ENCODE data around the gene ACSM4. TPM values are rescaled to one million over a fixed set of nuclear protein-coding genes. Genes with fewer than 3 reads are reported as not detected.

ACSM4 gene
- total and polyA plus RNA-seq, 2 of the 8 experiments (the other 6 are each of a cell fraction or from before 2014, with no cell fraction given): not detected

DNA sequence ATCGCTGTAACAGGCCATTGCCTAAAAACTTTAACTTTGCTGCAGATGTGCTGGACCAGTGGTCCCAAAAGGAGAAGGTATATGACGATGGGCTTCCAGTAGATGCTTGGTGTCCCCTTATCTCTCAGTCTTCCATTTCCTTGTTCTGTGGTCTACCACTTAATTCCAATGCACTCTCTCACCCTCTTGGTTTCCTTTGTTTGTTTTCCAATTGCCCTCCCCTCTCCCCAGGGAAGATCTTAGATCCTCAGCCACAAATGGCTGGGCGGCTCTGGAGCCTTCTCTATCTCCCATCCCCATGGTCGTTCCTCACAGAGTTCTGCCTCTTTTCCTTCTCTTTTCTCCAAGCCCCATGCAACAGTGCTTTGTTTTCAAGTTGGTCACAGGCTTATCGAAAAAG lies 584 bp downstream of the ACSM4 start:
- no peak overlapping the region for H3K4ac ChIP-seq (replicated peaks; ENCODE audit: insufficient read length, low read depth, low read length)
- no peak overlapping the region for H3K4me2 ChIP-seq (ENCODE audit: insufficient read depth in 1 of 2, low read depth in 2 of 2, low read length in 2 of 2)
- H3K9ac ChIP-seq (replicated peaks in 1 of 4; ENCODE audit: extremely low read depth in 1 of 4, low read depth in 3 of 4, low read length in 3 of 4): no peak overlapping the region
- H2BK5ac ChIP-seq (ENCODE audit: low read depth, low read length): no peak overlapping the region
- H3K14ac ChIP-seq (ENCODE audit: insufficient read length): no peak overlapping the region
- H3K9me3 ChIP-seq (ENCODE audit: insufficient read depth in 2 of 2, low read depth in 1 of 2, low read length in 1 of 2): no peaks in the 10 kb centered on the region
- H3K79me1 ChIP-seq (ENCODE audit: low read depth, low read length): no peaks in the 10 kb centered on the region
- DNase-seq (ENCODE audit: low read depth in 1 of 2, low spot score in 2 of 2) (no peak), FAIRE-seq (no peak)
- 86% methylated on average over 5 of the region's 5 CpGs; no CpG with 5 or more reads in 1 of the 2 experiments for WGBS, 2 experiments (ENCODE audit: extremely low coverage in 1 of 2, insufficient coverage in 1 of 2, insufficient read length in 1 of 2, insufficient replicate concordance in 2 of 2, low coverage in 1 of 2, low lambda C conversion rate in 2 of 2, missing lambda C conversion rate in 1 of 2)
- no peaks in the 10 kb centered on the region for H4K20me1 ChIP-seq (replicated peaks in 1 of 2; ENCODE audit: control insufficient read depth in 1 of 2, insufficient read depth in 2 of 2, low read length in 2 of 2)
- H2BK15ac ChIP-seq (ENCODE audit: low read length): no peak overlapping the region
- ChIA-PET POLR2A (ENCODE audit: partially characterized antibody) (no interaction called here), CTCF (ENCODE audit: partially characterized antibody) (no interaction called here)
- peaks cover 0 to 7% (median 2%) of the 10 kb centered on the region in 4 experiments; a peak in 2 of 7 replicates for H3K4me1 ChIP-seq (replicated peaks in 1 of 4; ENCODE audit: control insufficient read depth in 3 of 4, insufficient read depth in 4 of 4, low read length in 3 of 4)
- H4K5ac ChIP-seq (ENCODE audit: insufficient read length, low read depth, low read length): no peak overlapping the region
- no peak overlapping the region for H2AK5ac ChIP-seq (ENCODE audit: low read depth, low read length)
- H3K18ac ChIP-seq (ENCODE audit: extremely low read depth, low read length): no peak overlapping the region
- 0 out of 2 replicates have a peak overlapping the region, but pooled peaks have one; percentile 10 for H2AFZ ChIP-seq (ENCODE audit: low read length)
- no peak overlapping the region for H2BK120ac ChIP-seq (replicated peaks; ENCODE audit: low read depth, low read length)
- no peak overlapping the region for H2BK20ac ChIP-seq (ENCODE audit: low read length)
- no peaks in the 10 kb centered on the region for H3K27me3 ChIP-seq (replicated peaks in 1 of 4; ENCODE audit: control insufficient read depth in 3 of 4, extremely low read depth in 1 of 4, insufficient read depth in 3 of 4, low read length in 3 of 4)
- no peak overlapping the region for H2BK12ac ChIP-seq (ENCODE audit: low read depth, low read length)
- no peak overlapping the region for H3K27ac ChIP-seq (ENCODE audit: low read depth, low read length)
- H4K8ac ChIP-seq (ENCODE audit: extremely low read depth, insufficient read depth, low read length): no peak overlapping the region
- no peak overlapping the region for H4K91ac ChIP-seq (replicated peaks; ENCODE audit: insufficient read length, low read length)
- no peaks in the 10 kb centered on the region for H3K36me3 ChIP-seq (ENCODE audit: control insufficient read depth in 2 of 4, insufficient read depth in 4 of 4, low read length in 3 of 4)
- no peak overlapping the region for H3K56ac ChIP-seq (replicated peaks; ENCODE audit: insufficient read length, low read depth, low read length)
- no peaks in the 10 kb centered on the region for H3K23me2 ChIP-seq (ENCODE audit: low read depth, low read length)
- no peaks in the 10 kb centered on the region for H3K79me2 ChIP-seq (ENCODE audit: control insufficient read depth in 1 of 2, insufficient read depth in 2 of 2, low read length in 2 of 2)
- no peak overlapping the region for H3K23ac ChIP-seq (ENCODE audit: insufficient read length)
- no peak overlapping the region for H3K4me3 ChIP-seq (ENCODE audit: extremely low read depth in 1 of 4, insufficient read depth in 2 of 4, low read depth in 3 of 4, low read length in 4 of 4)
- no peak for TF ChIP-seq CBX5 (IDR thresholded peaks at IDR 0.05; ENCODE audit: low read depth, low read length)
- TF ChIP-seq POLR2A (IDR thresholded peaks at IDR 0.05; ENCODE audit: control extremely low read depth in 1 of 2, low read depth in 2 of 2, low read length in 2 of 2): no peak
- TF ChIP-seq HDAC6 (IDR thresholded peaks at IDR 0.05; ENCODE audit: low read depth, low read length): no peak
- TF ChIP-seq CTBP2 (IDR thresholded peaks at IDR 0.05; ENCODE audit: borderline replicate concordance, insufficient read depth, insufficient read length, low read length): no peak
- TF ChIP-seq CEBPB (IDR thresholded peaks at IDR 0.05; ENCODE audit: low read depth, low read length): no peak
- TF ChIP-seq MAX (IDR thresholded peaks at IDR 0.05): no peak
- TF ChIP-seq RAD21 (IDR thresholded peaks at IDR 0.05 in 1 of 2, conservative IDR thresholded peaks at IDR 0.05 in 1 of 2; ENCODE audit: low read depth in 2 of 2, low read length in 2 of 2): no peak
- TF ChIP-seq, protein P1, sequence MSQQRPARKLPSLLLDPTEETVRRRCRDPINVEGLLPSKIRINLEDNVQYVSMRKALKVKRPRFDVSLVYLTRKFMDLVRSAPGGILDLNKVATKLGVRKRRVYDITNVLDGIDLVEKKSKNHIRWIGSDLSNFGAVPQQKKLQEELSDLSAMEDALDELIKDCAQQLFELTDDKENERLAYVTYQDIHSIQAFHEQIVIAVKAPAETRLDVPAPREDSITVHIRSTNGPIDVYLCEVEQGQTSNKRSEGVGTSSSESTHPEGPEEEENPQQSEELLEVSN (IDR thresholded peaks at IDR 0.05): no peak
- no peak for TF ChIP-seq RFX5 (IDR thresholded peaks at IDR 0.05; ENCODE audit: borderline replicate concordance, low read depth, low read length)
- TF ChIP-seq POU5F1 (IDR thresholded peaks at IDR 0.05; ENCODE audit: low read depth, low read length): no peak
- TF ChIP-seq FOSL1 (IDR thresholded peaks at IDR 0.05; ENCODE audit: insufficient read depth, low read depth, low read length): no peak
- TF ChIP-seq KDM4A (IDR thresholded peaks at IDR 0.05; ENCODE audit: low read depth, low read length, severe bottlenecking): no peak
- TF ChIP-seq ZNF274 (IDR thresholded peaks at IDR 0.05; ENCODE audit: borderline replicate concordance, extremely low read depth, low read length): no peak

Measured in H1 (cell line).